Uterus (tissue), 2 donors: ENCODE results near the gene USP20.

Source experiments
- CTCF ChIP-seq, 4 experiments: fragments of 200-600 bp in 2 of 4; fragments of 450-650 bp in 2 of 4; sonication (generic) in 2 of 4; IDR thresholded peaks; one replicate each; pipeline ENCODE4 v1.5.1; 2016 to 2019; ENCODE audit warnings: antibody characterized with exemption in 4 of 4, mild to moderate bottlenecking in 2 of 4, moderate library complexity in 1 of 4
- POLR2A ChIP-seq, 2 donors: fragments of 450-650 bp; IDR thresholded peaks; one replicate each; pipeline ENCODE4 v1.6.1; 2016; ENCODE audit warnings: antibody characterized with exemption in 2 of 2, mild to moderate bottlenecking in 1 of 2, moderate library complexity in 1 of 2

- TF ChIP-seq POLR2A (IDR thresholded peaks at IDR 0.05) (no peak), CTCF (IDR thresholded peaks at IDR 0.05) (no peak)
Observed at GRCh38 chr9:129810788-129811187, 24.5 kb upstream of the USP20 start.
